ENCODE measurements around the gene HNRNPAB.

HNRNPAB gene

GRCh38 chr5:178213003-178213461 is 8.7 kb downstream of the HNRNPAB start:
- H3K9me3 ChIP-seq = no peaks in the 10 kb centered on the region
- TF ChIP-seq CTCF (IDR thresholded peaks at IDR 0.05) = no peak
- H3K4me1 ChIP-seq = peaks cover 0 to 5% (median 0%) of the 10 kb centered on the region in 4 donors
- no peak overlapping the region for H3K4me3 ChIP-seq
- DNase-seq = no peak
- H3K36me3 ChIP-seq = peaks cover 69 to 96% (median 85%) of the 10 kb centered on the region in 3 donors
- H3K27ac ChIP-seq = no peak overlapping the region
- intact Hi-C loops (cut with DNase I; ENCODE audit: low total_unique reads) = no loop called here
- no peaks in the 10 kb centered on the region for H3K27me3 ChIP-seq

GRCh38 chr5:178213748-178214151 is 9.4 kb downstream of the HNRNPAB start:
- Histone ChIP-seq H3K4me1 (peaks cover 0 to 5% (median 0%) of the 10 kb centered on the region in 4 donors), H3K27ac (no peak overlapping the region), H3K9me3 (no peaks in the 10 kb centered on the region), H3K27me3 (no peaks in the 10 kb centered on the region), H3K36me3 (peaks cover 62 to 94% (median 78%) of the 10 kb centered on the region in 3 donors), H3K4me3 (no peak overlapping the region)
- TF ChIP-seq CTCF (IDR thresholded peaks at IDR 0.05) = no peak
- no peak for DNase-seq
- intact Hi-C loops (cut with DNase I; ENCODE audit: low total_unique reads) = no loop called here

GRCh38 chr5:178214160-178214803 is 9.9 kb downstream of the HNRNPAB start:
- Histone ChIP-seq H3K36me3 (peaks cover 56 to 89% (median 77%) of the 10 kb centered on the region in 3 donors), H3K27ac (no peak overlapping the region), H3K9me3 (no peaks in the 10 kb centered on the region), H3K4me3 (no peak overlapping the region), H3K27me3 (no peaks in the 10 kb centered on the region), H3K4me1 (peaks cover 0 to 5% (median 0%) of the 10 kb centered on the region in 4 donors)
- no peak for TF ChIP-seq CTCF (IDR thresholded peaks at IDR 0.05)
- intact Hi-C loops (cut with DNase I; ENCODE audit: low total_unique reads) = no loop called here
- no peak for DNase-seq

- TF ChIP-seq CTCF (IDR thresholded peaks at IDR 0.05) = no peak
- Histone ChIP-seq H3K27ac (no peak overlapping the region), H3K36me3 (peaks cover 53 to 88% (median 67%) of the 10 kb centered on the region in 3 donors), H3K4me1 (peaks cover 0 to 5% (median 0%) of the 10 kb centered on the region in 4 donors), H3K9me3 (no peaks in the 10 kb centered on the region), H3K4me3 (no peak overlapping the region), H3K27me3 (no peaks in the 10 kb centered on the region)
- intact Hi-C loops (cut with DNase I; ENCODE audit: low total_unique reads) = no loop called here
- DNase-seq = no peak
These were observed 11.1 kb downstream of the HNRNPAB start for GRCh38 chr5:178215280-178216002.

GRCh38 chr5:178216088-178216534 is 11.8 kb downstream of the HNRNPAB start:
- Histone ChIP-seq H3K9me3 (no peaks in the 10 kb centered on the region), H3K36me3 (peaks cover 46 to 85% (median 61%) of the 10 kb centered on the region in 3 donors), H3K27me3 (no peaks in the 10 kb centered on the region), H3K4me1 (peaks cover 0 to 5% (median 0%) of the 10 kb centered on the region in 4 donors), H3K4me3 (no peak overlapping the region), H3K27ac (no peak overlapping the region)
- intact Hi-C loops (cut with DNase I; ENCODE audit: low total_unique reads) = no loop called here
- TF ChIP-seq CTCF (IDR thresholded peaks at IDR 0.05) = no peak
- no peak for DNase-seq
